ENCODE measurements around the gene OLFM1. TPM values are rescaled to one million over a fixed set of nuclear protein-coding genes. Genes with fewer than 3 reads are reported as not detected.
"Not testable (repeated sequence)": the region's sequence is repeated elsewhere in the genome, so short reads cannot be mapped to it uniquely, and the experiment has no call there.

Gene OLFM1
- total and polyA plus RNA-seq, 4 donors, result 7.6 to 24.8 (median 15.8) TPM

DNA sequence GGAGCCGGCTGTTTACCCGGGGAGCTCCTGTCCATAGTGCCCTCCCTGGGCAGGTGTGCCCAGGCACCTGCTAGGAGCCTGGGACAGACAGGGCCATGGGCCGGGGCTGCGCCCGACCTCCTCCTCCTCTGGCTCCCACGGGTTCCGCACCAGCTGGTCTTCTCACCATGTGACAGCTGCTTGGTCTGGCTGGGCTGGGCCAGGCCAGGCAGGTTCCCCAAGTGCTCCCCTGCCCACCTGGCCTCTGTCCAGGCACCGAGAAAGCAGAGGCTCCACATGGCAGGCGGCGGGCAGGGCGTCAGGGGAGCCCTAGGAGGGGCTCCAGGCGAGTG lies 60.0 kb downstream of the OLFM1 start:
- Histone ChIP-seq H3K27ac (ENCODE audit: low read depth in 1 of 2, low read length in 1 of 2) (no peak overlapping the region), H3K4me3 (no peak overlapping the region), H3K9ac (ENCODE audit: insufficient read depth in 1 of 2, low read length in 2 of 2) (no peak overlapping the region), H3K27me3 (ENCODE audit: control insufficient read depth in 3 of 3, insufficient read depth in 3 of 3, low read length in 2 of 3) (peaks cover 0 to 4% (median 0%) of the 10 kb centered on the region in 3 donors), H3K9me3 (ENCODE audit: control insufficient read depth in 4 of 4, insufficient read depth in 3 of 4, low read length in 3 of 4) (peaks cover 0 to 10% (median 0%) of the 10 kb centered on the region in 4 donors), H3K4me1 (ENCODE audit: control insufficient read depth in 5 of 5, insufficient read depth in 5 of 5, low read length in 5 of 5) (peaks cover 0 to 12% (median 0%) of the 10 kb centered on the region in 5 donors), H3K36me3 (ENCODE audit: control insufficient read depth in 4 of 4, insufficient read depth in 4 of 4, low read length in 4 of 4) (no peaks in the 10 kb centered on the region)
- TF ChIP-seq, protein P1, sequence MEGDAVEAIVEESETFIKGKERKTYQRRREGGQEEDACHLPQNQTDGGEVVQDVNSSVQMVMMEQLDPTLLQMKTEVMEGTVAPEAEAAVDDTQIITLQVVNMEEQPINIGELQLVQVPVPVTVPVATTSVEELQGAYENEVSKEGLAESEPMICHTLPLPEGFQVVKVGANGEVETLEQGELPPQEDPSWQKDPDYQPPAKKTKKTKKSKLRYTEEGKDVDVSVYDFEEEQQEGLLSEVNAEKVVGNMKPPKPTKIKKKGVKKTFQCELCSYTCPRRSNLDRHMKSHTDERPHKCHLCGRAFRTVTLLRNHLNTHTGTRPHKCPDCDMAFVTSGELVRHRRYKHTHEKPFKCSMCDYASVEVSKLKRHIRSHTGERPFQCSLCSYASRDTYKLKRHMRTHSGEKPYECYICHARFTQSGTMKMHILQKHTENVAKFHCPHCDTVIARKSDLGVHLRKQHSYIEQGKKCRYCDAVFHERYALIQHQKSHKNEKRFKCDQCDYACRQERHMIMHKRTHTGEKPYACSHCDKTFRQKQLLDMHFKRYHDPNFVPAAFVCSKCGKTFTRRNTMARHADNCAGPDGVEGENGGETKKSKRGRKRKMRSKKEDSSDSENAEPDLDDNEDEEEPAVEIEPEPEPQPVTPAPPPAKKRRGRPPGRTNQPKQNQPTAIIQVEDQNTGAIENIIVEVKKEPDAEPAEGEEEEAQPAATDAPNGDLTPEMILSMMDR (IDR thresholded peaks at IDR 0.05; ENCODE audit: control extremely low read depth, extremely low read depth), result no peak
- ATAC-seq (ENCODE audit: insufficient read depth, low FRiP score) (no peak), DNase-seq (no peak)
- 75 to 90% methylated on average over 12 of the region's 12 CpGs for WGBS, 2 donors

DNA sequence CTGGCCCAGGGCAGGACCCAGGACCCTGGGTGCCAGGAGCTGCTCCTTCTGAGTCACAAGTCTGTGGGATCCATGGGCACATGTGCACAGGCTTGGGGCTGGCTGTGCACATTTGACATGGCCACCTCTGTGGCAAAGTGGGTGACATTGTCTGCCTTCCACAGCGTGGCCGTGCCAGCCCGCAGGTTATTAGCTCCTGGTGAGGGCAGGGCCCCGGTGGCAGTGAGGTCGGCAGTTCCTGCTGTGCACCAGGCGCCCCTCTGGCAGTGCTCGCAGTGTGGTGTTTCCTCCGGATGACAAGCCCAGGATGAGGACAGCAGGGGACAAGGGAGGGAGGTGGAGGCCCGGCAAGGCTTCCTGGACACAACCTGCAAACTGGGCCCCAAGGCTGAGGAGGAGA lies 60.5 kb downstream of the OLFM1 start:
- H3K27ac ChIP-seq (ENCODE audit: low read depth in 1 of 2, low read length in 1 of 2), result no peak overlapping the region
- H3K9ac ChIP-seq (ENCODE audit: insufficient read depth in 1 of 2, low read length in 2 of 2), result no peak overlapping the region
- 80 to 84% methylated on average over 9 of the region's 9 CpGs for WGBS, 2 donors
- DNase-seq (no peak), ATAC-seq (ENCODE audit: insufficient read depth, low FRiP score) (no peak)
- TF ChIP-seq, protein P1 (IDR thresholded peaks at IDR 0.05; ENCODE audit: control extremely low read depth, extremely low read depth), result no peak
- H3K9me3 ChIP-seq (ENCODE audit: control insufficient read depth in 4 of 4, insufficient read depth in 3 of 4, low read length in 3 of 4), result peaks cover 0 to 10% (median 0%) of the 10 kb centered on the region in 4 donors
- no peak overlapping the region for H3K4me3 ChIP-seq
- H3K27me3 ChIP-seq (ENCODE audit: control insufficient read depth in 3 of 3, insufficient read depth in 3 of 3, low read length in 2 of 3), result peaks cover 0 to 4% (median 0%) of the 10 kb centered on the region in 3 donors
- no peaks in the 10 kb centered on the region for H3K36me3 ChIP-seq (ENCODE audit: control insufficient read depth in 4 of 4, insufficient read depth in 4 of 4, low read length in 4 of 4)
- H3K4me1 ChIP-seq (ENCODE audit: control insufficient read depth in 5 of 5, insufficient read depth in 5 of 5, low read length in 5 of 5), result peaks cover 0 to 12% (median 0%) of the 10 kb centered on the region in 5 donors

DNA sequence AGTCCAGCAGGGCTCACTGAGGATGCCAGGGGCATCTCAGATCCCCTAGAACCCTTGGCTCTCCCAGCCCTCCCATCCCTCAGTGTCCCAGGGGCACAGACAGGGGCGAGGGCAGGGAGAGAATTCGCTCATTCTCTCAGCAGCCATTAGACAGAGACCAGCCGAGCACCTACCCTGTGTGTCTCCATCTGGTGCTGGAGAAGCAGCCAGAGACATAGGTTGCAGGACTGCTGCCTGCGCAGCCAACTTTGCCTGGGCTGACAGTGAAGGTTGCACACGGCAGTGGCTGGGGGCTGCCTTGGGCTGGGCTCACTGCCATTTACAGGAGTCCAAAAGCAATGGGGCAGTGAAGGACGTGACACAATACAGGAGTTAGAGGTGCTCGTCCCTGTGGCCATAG lies 60.9 kb downstream of the OLFM1 start:
- peaks cover 0 to 4% (median 3%) of the 10 kb centered on the region in 3 donors for H3K27me3 ChIP-seq (ENCODE audit: control insufficient read depth in 3 of 3, insufficient read depth in 3 of 3, low read length in 2 of 3)
- TF ChIP-seq, protein P1 (IDR thresholded peaks at IDR 0.05; ENCODE audit: control extremely low read depth, extremely low read depth), result no peak
- WGBS, 2 donors, result 78 to 80% methylated on average over 7 of the region's 7 CpGs
- no peaks in the 10 kb centered on the region for H3K36me3 ChIP-seq (ENCODE audit: control insufficient read depth in 4 of 4, insufficient read depth in 4 of 4, low read length in 4 of 4)
- no peak overlapping the region for H3K4me3 ChIP-seq
- H3K27ac ChIP-seq (ENCODE audit: low read depth in 1 of 2, low read length in 1 of 2), result no peak overlapping the region
- ATAC-seq (ENCODE audit: insufficient read depth, low FRiP score) (no peak), DNase-seq (no peak)
- H3K9me3 ChIP-seq (ENCODE audit: control insufficient read depth in 4 of 4, insufficient read depth in 3 of 4, low read length in 3 of 4), result peaks cover 0 to 10% (median 0%) of the 10 kb centered on the region in 4 donors
- H3K4me1 ChIP-seq (ENCODE audit: control insufficient read depth in 5 of 5, insufficient read depth in 5 of 5, low read length in 5 of 5), result peaks cover 0 to 12% (median 0%) of the 10 kb centered on the region in 5 donors
- no peak overlapping the region for H3K9ac ChIP-seq (ENCODE audit: insufficient read depth in 1 of 2, low read length in 2 of 2)

DNA sequence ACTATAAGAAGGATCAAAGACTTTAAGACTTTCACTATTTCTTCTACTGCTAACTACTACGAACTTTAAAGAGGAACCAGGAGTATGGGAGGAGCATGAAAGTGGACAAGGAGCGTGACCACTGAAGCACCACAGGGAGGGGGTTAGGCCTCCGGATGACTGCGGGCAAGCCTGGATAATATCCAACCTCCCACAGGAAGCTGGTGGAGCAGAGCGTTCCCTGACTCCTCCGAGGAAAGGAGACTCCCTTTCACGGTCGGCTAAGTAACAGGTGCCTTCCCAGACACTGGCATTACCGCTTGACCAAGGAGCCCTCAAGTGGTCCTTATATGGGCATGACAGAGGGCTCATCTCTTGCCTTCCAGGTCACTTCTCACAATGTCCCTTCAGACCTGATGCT lies 62.4 kb downstream of the OLFM1 start:
- peaks cover 0 to 13% (median 0%) of the 10 kb centered on the region in 4 donors for H3K9me3 ChIP-seq (ENCODE audit: control insufficient read depth in 4 of 4, insufficient read depth in 3 of 4, low read length in 3 of 4)
- H3K4me3 ChIP-seq; H3K36me3 ChIP-seq (ENCODE audit: control insufficient read depth in 4 of 4, insufficient read depth in 4 of 4, low read length in 4 of 4); DNase-seq; H3K27me3 ChIP-seq (ENCODE audit: control insufficient read depth in 3 of 3, insufficient read depth in 3 of 3, low read length in 2 of 3); H3K4me1 ChIP-seq (ENCODE audit: control insufficient read depth in 5 of 5, insufficient read depth in 5 of 5, low read length in 5 of 5); H3K9ac ChIP-seq (ENCODE audit: insufficient read depth in 1 of 2, low read length in 2 of 2); ATAC-seq (ENCODE audit: insufficient read depth, low FRiP score); H3K27ac ChIP-seq (ENCODE audit: low read depth in 1 of 2, low read length in 1 of 2): not testable (repeated sequence)
- 83 to 85% methylated on average over 9 of the region's 9 CpGs for WGBS, 2 donors
